HG03039 (cell line): ENCODE measurements around the gene SAMM50.

ENCODE experiments used
- ATAC-seq: cut with Tn5 transposase; IDR thresholded peaks from one replicate; pipeline ENCODE4 v1.9.1; 2021; ENCODE audit warnings: mild to moderate bottlenecking, moderate library complexity; ENCODE audit not compliant: unreplicated experiment

Gene SAMM50

DNA sequence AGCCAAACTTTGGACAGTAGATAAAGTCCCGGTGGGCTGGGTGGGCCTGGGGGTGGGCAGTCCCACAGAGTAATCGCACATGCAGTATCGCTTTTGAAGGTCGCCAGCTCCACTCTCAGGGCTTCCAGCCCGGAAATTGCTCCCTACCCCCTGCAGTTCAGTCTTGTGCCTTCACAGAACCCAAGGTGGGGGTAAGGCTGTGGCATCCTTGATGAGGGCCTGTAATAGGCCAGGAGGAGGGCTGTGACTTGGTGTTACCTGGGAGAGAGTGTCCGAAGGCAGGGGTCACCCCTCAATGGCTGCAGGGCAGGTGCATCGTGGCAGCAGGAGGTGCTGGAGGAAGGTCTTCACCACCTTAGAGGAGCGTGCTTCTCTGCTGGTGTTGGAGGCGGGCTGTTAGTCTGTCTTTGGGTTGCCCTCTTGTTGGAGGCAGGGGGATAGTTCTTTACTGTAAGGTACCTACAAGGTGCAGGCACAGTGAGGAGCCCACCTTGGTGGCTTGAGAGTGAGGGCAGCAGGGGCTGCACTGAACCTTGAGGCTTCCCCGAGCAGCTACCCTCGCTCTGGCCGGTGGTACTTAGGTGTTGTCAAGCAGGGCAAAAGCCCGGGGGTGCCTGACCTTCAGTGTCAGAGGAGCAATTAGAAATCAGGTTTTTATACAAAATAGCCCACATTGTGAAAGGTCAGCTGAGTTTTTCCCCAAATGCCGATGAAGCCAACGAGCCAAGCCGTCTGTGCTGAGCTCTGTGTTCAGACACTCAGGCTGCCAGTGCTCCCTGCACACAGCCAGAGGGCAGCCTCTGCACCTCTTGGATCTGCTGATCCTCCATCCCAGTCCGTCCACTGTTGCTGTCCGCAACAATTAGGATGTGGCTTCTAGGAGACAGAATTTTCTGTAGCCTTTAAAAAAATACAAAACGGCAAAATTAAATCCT is 21.9 kb downstream of the SAMM50 start:
- ATAC-seq: no peak

DNA sequence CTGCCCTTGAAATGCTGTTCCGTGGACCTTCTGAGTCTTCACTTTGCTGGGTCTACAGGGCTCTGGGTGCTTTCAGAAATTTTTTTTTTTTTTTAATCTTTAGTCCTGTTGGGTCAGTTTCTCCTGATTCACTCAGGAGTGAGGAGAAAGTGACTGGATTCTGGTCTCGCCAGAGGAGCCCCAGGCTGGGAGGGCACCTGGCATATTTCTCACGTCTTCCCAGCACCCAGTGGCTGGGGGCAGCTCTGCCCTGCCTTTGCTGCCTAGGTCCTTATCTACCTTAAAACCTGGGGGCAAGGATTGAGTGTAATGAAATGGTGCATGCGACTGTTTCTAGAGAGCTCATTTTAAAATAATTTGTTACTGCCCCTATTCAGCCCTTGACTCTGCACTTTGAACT is 23.3 kb downstream of the SAMM50 start:
- no peak for ATAC-seq

DNA sequence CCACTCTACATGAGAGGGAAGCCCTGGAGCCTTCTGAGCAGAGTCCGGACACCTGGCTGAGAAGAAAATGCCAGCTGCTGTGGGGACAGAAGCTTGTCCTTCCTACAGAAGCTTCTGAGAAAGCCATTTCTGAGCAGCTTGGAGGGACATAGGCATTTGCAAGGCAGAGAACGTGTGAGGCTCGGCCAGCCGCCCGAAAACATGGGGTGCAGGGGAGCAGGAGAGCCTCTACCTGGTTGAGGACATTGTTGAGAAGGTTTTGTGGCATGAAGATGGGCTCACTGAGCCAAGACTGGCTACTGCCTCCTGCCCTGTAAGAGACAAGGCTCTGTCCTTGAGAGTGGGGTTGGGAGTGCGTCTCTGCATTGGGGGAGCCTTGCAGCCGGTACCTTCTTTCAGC is 25.3 kb downstream of the SAMM50 start:
- ATAC-seq: no peak

DNA sequence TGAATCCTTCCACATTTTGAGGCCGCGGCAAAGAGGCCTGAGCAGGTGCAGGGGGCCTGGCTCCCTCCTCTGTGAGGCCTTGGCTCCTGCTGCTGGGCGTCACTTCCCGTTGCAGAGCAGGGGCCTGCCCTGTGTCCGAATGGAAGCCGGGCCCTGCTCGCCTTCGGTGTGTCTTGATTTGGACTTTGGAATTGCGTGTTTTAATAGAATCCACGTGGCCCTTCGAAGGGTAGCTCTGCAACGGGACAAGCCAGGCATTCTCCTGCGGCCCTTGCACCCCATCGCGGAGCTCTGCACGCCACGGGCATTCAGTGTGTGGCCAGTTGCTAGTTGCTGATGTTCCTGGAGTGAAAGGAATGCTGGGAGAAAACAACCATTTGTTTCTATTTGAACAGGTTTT is 25.8 kb downstream of the SAMM50 start:
- ATAC-seq: no peak

DNA sequence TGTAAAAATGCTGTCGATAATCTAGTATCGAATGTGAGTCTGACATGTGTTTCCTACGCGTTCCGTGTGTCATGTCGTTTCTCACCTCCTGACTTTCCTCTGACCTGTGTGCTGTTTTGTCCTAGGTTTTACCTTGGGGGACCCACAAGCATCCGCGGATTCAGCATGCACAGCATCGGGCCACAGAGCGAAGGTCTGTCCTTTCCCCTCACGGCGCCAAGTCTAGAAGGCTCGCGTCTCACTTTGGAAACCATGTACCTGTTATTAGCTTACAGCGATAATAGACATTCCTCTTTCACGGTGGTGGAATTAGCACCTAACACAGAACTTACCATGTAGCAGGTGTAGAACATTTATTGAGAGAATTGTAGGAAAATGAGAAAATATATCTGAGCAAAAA is 28.6 kb downstream of the SAMM50 start:
- no peak for ATAC-seq

DNA sequence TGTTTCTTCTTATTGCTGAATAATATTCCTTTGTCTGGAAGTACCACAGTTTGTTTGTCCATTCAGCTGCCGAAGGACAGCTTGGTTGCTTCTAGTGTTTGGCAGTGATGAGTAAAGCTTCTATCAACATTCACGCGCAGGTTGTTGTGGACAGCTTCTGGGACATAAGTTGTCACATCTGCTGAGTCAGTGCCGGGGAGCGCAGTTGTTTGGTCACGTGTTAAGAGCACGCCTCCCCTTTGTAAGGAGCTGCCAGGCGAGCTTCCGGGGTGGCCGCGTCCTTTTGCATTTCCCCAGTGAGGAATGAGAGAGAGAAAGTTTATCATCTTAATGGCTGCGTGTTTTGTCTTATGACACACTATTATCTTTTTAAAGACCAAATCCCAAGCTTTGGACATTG is 30.3 kb downstream of the SAMM50 start:
- ATAC-seq: no peak

DNA sequence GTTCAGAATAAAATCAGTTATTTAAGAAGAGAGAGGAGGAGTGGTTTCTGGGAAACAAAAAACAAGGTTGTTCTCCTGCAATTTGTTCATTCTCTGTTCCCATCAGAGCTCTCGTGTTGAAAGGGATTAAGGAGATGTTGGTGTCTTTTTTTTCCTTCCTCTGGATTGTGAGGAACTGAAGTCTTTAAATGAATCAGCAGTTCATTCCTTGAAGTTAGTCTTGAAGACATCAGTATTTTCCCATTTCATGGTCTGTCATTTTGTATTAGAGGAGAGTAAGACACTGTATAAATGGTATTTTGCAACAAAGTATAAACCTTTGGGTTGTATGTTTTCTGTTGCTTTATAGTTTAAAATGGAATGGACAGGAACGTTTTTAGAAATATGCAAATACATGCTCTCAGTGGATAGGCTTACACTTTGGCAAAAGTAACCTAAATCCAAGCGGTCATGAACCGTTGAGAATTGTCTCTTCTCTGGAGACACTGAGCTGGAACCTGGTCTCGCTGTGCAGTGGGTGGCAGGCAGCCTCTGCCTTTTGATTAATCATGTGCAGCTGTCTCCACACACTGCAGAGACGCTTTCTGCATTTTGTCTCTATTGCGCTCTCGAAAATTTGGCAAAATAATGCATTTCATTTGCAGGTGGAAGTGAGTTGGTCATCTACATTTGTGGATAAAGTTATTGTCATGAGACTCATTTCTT is 33.0 kb downstream of the SAMM50 start:
- ATAC-seq: no peak

DNA sequence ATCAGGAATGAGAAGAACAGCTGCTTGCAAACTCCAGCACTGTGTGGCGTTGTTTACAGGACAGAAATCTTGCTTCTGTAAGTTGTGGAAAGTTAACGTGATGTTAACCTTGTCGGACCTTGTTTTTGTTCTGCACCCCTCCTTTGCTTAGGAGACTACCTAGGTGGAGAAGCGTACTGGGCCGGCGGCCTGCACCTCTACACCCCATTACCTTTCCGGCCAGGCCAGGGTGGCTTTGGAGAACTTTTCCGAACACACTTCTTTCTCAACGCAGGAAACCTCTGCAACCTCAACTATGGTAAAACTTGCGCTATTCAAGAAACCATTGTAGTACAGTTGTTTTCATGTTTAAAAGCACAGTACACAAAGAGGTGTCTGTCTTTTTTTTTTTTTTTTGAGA is 33.7 kb downstream of the SAMM50 start:
- ATAC-seq: no peak

DNA sequence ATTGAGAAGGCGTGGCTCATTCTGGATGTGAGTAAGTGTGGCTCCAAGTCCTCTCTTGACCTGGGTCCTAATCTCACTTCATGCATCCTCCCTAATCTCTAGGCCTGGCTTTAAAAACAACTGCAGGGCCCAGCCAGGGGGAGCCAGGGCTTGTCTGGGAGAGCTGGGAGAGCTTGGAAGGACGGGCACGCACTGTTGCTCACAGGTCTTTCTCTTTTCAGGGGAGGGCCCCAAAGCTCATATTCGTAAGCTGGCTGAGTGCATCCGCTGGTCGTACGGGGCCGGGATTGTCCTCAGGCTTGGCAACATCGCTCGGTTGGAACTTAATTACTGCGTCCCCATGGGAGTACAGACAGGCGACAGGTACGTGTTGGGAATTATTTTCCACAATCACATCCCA is 34.8 kb downstream of the SAMM50 start:
- no peak for ATAC-seq

DNA sequence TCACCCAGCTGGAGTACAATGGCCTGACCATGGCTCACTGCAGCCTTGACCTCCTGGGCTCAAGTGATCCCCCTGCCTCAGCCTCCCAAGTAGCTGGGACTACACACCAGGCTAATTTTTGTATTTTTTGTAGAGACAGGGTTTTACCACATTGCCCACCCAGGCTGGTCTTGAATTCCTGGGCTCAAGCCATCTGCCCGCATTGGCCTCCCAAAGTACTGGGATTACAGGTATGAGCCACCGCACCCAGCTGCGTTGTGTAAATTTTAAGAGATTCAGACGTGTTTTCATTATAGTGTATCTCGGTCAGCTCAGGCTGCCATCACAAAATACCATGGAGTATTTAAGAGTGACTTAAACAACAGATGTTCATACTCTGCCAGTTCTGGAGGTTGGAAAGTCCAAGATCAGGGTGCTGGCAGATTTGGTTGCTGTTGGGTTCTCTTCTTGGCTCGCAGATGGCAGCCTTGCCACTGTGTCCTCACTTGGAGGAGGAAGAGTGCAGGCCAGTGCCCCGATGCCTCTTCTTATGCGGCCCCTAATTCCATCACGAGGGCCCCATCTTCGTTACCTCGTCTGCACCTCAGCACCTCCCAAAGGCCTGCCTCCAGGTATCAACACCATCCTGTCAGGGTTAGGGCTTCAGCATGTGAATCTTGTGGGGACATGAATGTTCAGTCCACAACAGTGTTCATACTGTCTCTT is 36.2 kb downstream of the SAMM50 start:
- no peak for ATAC-seq

DNA sequence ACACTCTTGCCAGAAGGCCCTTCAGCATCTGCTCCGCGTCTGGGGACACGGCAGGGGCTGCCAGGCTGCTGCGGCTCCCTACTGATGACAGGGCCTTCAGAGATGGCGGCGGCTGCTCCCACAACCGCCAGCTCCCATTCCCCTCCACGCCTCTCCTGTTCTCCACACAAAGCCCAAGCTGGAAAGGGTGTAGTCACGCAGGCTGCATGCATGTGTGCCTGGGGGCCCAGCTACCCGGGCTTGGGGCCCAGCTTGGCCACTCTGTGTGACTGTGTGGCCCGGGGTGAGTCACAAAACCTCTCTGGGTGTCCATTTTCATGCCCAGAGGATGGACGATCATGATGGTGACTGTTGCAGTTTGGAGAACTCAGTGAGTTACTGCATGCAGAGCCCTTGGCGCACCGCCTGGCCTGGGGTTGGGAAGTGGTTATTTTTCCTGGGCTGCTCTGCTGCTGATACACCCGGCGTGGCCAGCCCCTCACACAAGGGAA is 37.1 kb downstream of the SAMM50 start:
- no peak for ATAC-seq

DNA sequence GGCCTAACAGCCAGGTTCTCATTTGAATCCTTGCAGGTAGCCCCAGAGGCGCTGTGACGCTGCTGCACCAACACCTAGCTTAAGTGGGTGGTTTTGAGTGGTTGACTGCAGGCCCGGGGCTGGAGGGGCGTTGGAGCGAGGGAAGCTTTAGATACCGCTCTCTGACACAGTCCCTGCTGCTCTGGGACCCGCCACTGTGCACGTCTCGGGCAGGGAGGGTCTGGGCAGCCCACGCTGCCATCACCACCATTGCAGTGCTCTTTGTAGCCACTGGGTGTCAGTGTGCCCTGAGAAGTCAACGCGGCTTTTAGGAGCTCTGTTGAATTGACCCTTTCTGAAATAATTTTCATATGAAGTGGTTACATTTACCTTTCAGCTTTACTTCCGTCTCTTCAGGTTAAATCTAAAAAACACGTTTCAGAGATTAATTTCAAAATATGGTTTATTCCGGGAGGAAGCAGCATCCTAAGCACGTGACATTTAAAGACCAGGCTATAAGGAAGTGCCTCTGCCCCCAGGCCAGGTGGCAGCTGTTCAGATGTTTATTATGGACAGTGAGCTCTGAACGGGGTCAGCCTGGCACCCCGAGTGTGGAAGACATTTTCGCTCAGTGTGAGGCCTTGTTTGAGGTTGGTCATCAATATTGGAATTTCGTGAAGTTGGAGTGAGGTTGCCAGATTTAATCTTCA is 38.0 kb downstream of the SAMM50 start:
- no peak for ATAC-seq

DNA sequence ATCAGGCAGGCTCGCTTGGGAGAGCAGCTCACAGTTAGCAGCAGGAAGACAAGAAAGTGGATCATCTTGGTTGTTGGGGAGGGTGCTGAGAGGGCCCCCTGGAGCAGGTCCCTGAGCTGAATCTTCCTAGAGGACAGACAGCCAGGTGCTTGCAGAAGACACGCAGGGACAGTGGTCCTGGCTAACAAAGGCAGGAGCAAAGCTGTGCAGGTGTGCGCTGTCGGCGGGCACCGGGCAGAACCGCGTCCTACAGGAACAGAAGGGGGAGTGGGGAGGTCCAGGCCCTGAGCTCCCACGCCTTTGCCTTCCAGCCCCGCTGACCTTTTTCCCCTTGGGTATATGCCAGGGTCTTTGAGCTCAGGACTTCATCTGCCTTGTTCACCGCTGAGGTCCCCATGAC is 38.8 kb downstream of the SAMM50 start:
- no peak for ATAC-seq

DNA sequence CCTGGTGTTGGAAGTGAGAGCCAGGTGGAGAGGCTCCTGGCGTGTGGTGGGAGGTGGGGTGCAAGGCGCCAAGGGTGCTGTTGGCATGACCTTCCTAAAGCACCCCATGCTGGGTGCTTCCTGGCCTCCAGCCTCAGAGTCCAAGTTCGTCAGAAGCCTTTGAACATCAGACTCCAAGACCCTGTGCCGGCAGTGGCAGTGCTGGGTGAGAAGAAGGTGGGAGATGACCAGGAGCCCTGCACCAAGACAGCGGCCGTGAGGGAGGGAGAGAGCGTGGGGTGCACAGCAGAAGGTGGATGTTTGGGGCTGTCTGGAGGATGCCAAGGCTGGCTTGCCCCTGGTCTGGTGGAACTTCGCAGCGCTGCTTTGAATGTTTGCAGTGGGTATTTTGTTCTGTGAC is 39.2 kb downstream of the SAMM50 start:
- ATAC-seq: no peak

DNA sequence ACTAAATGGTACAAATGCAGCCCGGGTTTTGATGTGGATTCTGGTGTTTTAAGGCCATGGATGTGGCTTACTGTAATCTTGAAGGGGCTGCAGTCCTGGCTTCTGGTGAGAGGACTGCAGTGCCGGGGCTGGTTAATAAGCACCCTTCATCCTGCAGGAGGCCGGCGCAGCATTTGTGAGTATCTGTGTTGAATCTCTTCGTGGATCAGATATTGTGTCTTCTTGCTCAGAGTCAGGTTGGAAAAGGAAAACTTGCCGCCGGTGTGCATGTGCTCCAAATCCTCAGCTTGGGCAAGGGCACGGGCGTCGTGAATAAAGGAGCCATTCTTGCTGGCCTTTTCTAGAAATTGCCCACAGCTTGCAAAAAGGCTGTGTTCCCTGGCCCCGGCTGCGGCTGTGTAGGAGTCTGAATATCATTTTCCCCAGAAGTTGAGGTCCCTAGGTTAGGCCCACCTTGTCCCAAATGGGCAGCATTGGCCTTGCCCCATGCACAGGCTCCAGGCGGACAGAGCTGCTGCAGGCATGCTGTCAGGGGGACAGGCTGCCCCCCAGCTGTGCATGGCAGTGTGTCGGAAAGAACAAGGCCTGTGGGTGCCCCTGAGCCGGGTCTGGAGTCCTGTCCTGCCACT is 39.9 kb downstream of the SAMM50 start:
- ATAC-seq: no peak

DNA sequence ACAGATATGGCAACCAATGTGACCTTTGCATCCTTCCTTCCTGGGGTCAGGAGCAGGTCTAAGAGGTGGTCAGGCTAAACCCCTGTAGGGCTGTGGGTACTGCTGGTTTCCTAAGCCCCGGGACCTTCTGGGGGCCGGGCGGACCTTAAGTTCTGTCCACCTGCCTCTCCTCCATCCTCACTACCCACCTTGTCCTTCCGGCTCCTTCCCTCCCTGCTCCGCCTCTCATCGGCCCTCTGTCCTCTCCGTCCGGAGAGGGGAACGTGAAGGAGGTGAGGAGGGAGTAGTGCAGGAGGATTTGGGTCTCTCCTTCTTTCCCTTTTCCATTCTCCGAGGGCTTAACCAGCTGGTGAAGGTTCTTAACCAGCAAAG is 40.5 kb downstream of the SAMM50 start:
- no peak for ATAC-seq

DNA sequence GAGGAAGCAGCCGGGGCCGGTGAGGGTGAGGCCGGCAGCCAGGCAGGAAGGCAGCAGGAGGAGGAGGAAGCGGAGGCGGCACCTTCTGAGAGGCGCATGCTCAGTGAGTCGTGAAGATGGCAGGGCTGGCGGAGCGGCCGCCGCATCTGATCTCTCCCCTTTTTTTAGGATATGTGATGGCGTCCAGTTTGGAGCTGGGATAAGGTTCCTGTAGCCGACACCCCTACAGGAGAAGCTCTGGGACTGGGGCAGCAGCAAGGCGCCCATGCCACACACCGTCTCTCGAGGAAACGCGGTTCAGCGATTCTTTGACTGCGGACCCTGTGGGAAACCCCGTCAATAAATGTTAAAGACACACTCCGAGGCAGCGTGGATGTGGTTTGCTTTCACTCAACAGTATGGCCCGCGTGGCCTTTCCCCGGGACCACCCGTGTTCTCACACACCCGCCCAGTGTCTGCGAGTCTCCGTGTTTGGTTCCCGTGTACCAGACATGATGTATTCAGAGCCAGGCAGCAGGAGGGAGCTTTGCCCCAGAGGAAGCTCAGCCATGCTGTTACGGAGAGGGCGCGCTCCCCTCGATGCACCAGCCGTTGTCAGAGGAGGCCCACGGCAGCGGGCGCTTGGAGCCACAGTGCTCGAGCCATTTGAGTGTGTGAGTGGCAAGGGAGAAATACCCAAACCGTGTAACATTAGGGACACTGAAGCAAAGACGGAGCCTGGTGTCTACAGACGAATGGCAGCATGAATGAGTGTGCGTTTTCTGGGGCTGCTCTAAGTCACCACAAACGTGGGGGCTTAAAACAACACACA is 41.1 kb downstream of the SAMM50 start:
- peak; percentile 63 for ATAC-seq

DNA sequence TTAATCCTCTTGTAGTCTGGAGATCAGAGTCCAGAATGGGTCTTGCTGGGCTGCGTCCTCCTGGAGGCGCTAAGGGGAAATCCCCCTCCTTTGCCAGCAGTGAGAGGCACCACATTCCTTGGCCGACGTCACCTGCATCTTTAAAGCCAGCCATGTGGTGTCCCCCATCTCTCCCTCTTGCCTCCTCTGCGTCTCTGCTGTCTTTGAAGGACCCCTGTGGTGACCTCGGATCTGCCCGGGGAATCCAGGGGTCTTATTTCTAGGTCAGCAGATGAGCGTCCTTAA is 41.7 kb downstream of the SAMM50 start:
- ATAC-seq: no peak

DNA sequence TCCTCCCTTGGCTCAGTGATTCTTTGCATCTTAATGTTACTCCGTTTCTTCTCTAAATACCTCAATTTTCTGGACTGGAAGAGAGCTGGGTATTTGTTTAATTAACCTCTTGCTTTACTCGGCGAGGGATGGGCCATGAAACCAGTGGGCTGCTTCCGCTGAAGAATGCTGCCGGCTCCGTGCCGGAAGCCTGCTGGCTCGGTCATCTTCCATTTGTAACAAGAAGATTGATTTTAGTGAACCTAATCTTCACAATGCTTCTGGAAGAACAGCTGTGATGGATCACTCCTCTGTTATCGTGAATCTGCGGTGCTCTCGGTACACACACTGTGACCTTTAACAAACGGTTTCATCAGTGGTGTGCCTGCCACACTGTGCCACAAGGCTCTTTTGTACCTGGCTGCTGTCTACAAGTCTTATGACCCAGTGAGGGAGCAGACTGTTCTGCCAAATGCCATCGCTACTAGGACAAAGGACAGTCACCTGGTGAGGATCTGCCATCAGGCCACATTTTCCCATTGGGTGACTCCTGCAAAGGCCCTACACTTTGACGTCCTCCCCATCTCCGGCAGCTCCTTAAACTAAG is 43.5 kb downstream of the SAMM50 start:
- ATAC-seq: no peak

DNA sequence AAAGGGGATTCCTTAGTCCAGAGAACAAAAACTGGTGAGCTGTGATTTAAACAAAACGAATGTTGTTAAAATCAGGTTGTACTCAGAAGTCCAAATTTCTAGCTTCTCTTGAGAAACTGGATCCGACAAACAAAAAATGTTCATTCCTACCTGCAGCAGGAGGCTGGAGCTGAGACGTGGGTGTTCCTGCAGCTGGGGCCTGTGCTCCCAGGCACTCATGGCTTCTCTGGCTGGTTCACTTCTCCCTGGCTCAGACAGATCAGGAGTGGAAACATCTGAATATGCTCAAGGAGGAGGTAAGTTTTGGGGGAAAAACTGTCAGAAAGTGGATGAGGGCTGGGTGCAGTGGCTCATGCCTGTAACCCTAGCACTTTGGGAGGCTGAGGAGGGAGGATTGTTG is 44.1 kb downstream of the SAMM50 start:
- no peak for ATAC-seq
